ENCODE results near the gene PRKAG1. TPM values are rescaled to one million over a fixed set of nuclear protein-coding genes. Genes with fewer than 3 reads are reported as not detected.

PRKAG1 gene
- total RNA-seq, 2 donors from 2014 or later = 27.6 to 38.1 TPM

GRCh38 chr12:48997719-48998496 is 20.7 kb downstream of the PRKAG1 start:
- peaks cover 10% of the 10 kb centered on the region for H3K4me1 ChIP-seq (ENCODE audit: control insufficient read depth, insufficient read depth, low read length)
- H3K36me3 Mint-ChIP-seq (ENCODE audit: low read depth) = peaks cover 9% of the 10 kb centered on the region
- peaks cover 7% of the 10 kb centered on the region for H3K36me3 ChIP-seq (ENCODE audit: control insufficient read depth, insufficient read depth, low read length)
- H3K9ac ChIP-seq (ENCODE audit: extremely low read depth, low read length, poor library complexity, severe bottlenecking) = no peak overlapping the region
- no peak overlapping the region for H3K27ac ChIP-seq (ENCODE audit: low read depth, low read length)
- no peak overlapping the region for H3K27ac Mint-ChIP-seq
- peaks cover 15% of the 10 kb centered on the region for H3K4me1 Mint-ChIP-seq
- 2 to 5% methylated on average over 32 to 57 of the region's 57 CpGs for WGBS, 2 experiments (ENCODE audit: insufficient coverage in 1 of 2, insufficient read length in 1 of 2)
- H3K27me3 ChIP-seq (ENCODE audit: control insufficient read depth, insufficient read depth, low read length, poor library complexity, severe bottlenecking) = peaks cover 82% of the 10 kb centered on the region
- peak; percentile 90 for DNase-seq
- H3K9me3 ChIP-seq (ENCODE audit: control insufficient read depth, low read length) = no peaks in the 10 kb centered on the region
- peaks cover 81% of the 10 kb centered on the region for H3K27me3 Mint-ChIP-seq (ENCODE audit: insufficient read depth)
- H3K9me3 Mint-ChIP-seq = no peaks in the 10 kb centered on the region
- TF ChIP-seq, protein P1, sequence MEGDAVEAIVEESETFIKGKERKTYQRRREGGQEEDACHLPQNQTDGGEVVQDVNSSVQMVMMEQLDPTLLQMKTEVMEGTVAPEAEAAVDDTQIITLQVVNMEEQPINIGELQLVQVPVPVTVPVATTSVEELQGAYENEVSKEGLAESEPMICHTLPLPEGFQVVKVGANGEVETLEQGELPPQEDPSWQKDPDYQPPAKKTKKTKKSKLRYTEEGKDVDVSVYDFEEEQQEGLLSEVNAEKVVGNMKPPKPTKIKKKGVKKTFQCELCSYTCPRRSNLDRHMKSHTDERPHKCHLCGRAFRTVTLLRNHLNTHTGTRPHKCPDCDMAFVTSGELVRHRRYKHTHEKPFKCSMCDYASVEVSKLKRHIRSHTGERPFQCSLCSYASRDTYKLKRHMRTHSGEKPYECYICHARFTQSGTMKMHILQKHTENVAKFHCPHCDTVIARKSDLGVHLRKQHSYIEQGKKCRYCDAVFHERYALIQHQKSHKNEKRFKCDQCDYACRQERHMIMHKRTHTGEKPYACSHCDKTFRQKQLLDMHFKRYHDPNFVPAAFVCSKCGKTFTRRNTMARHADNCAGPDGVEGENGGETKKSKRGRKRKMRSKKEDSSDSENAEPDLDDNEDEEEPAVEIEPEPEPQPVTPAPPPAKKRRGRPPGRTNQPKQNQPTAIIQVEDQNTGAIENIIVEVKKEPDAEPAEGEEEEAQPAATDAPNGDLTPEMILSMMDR (conservative IDR thresholded peaks at IDR 0.05) = no peak
- H3K4me3 Mint-ChIP-seq = peak overlapping the region; percentile 49
- peak overlapping the region; percentile 73 for H3K4me3 ChIP-seq (ENCODE audit: low read length)

DNA sequence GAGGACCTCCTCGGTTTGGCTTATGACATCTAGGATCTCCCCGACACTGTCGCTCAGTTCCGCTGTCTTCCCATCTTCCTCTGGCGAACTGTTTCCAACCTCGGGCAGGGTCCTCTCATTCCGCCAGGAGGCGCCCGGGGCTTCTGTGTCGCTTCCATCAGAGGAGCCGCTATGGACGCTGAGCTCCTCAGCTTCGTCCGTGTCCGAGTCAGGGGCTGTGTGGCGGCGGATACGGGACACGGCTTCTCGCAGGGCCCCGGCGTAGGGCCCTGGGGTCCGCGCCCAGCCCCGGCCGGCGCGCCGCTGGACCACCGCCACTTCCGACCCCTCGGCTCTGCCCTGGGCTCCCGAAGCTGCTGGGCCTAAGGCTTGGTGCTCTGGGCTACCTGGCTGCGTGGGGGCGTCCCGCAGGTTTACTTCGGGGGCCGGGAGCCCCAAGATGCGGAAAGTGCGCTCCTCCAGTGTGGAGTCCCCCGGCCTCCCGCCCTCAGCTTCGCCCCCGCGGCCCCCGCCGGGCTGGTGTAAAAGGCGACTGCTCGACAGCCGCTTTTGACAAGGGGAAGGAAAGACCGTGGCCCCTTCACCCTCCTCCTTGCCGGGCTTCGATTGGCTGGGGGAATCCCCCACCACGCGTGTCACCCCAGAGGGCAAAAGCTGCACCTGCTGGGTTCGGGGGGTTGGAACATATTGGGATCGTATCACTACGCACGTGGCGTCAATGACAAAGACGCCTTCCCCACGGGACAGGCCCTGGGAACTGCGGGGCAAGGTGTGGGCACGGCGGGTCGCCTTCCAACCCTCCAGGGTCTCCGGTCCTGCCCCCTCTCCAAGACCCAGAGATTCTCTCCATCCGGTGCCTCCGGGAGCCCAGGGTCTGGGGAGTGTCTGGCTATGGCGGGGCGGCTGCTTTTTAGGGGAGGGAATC is 21.5 kb downstream of the PRKAG1 start:
- peak; percentile 97 for DNase-seq
- Histone ChIP-seq H3K9ac (ENCODE audit: extremely low read depth, low read length, poor library complexity, severe bottlenecking) (no peak overlapping the region), H3K36me3 (ENCODE audit: control insufficient read depth, insufficient read depth, low read length) (no peaks in the 10 kb centered on the region), H3K9me3 (ENCODE audit: control insufficient read depth, low read length) (no peaks in the 10 kb centered on the region), H3K27me3 (ENCODE audit: control insufficient read depth, insufficient read depth, low read length, poor library complexity, severe bottlenecking) (peaks cover 84% of the 10 kb centered on the region), H3K27ac (ENCODE audit: low read depth, low read length) (no peak overlapping the region), H3K4me3 (ENCODE audit: low read length) (peak overlapping the region; percentile 73), H3K4me1 (ENCODE audit: control insufficient read depth, insufficient read depth, low read length) (peaks cover 10% of the 10 kb centered on the region)
- H3K36me3 Mint-ChIP-seq (ENCODE audit: low read depth) = peaks cover 5% of the 10 kb centered on the region
- no peak overlapping the region for H3K27ac Mint-ChIP-seq
- H3K4me3 Mint-ChIP-seq = peak overlapping the region; percentile 49
- 6 to 8% methylated on average over 34 to 71 of the region's 71 CpGs for WGBS, 2 experiments (ENCODE audit: insufficient coverage in 1 of 2, insufficient read length in 1 of 2)
- TF ChIP-seq, protein P1 (conservative IDR thresholded peaks at IDR 0.05) = peak; percentile 85
- H3K4me1 Mint-ChIP-seq = peaks cover 15% of the 10 kb centered on the region
- peaks cover 84% of the 10 kb centered on the region for H3K27me3 Mint-ChIP-seq (ENCODE audit: insufficient read depth)
- H3K9me3 Mint-ChIP-seq = no peaks in the 10 kb centered on the region

DNA sequence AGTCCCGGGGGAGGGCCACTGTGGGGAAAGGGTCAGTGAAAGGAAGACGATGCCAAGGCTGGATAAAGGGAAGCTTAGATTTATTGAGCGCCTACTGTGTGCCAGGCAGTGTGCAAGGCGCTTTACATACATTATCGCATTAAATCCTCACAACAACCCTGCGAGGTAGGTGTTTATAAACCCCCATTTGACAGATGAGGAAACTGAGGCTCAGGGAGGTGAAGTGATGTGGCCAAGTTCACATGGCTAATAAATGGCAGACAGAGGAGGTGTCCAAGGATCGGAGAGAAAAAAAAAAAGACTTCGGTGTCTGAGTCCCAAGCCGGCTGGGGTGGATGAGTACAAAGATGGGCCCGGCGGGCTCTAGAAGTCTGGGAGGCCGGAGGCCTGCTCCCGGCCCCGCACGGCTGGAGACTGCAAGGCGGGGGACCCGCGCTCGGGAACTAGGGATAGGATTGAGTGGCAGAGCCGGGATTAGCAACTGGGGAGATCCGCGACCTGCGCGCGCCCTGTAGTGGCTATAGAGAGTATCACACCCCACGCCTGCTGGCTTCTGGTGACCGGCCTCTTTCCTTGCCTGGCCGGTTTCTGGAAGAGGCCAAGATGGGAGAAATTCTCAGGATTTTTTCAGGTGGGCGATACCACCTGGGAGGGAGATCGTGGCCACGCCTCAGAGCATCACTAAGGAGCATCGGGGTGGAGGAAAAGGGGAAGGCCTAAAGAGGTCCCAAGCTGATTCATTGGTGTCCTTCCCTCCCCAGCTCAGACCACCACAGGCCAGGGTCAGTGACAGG is 23.3 kb downstream of the PRKAG1 start:
- Mint-ChIP-seq H3K4me1 (peaks cover 19% of the 10 kb centered on the region), H3K27ac (no peak overlapping the region), H3K4me3 (no peak overlapping the region), H3K27me3 (ENCODE audit: insufficient read depth) (peaks cover 80% of the 10 kb centered on the region), H3K36me3 (ENCODE audit: low read depth) (no peaks in the 10 kb centered on the region), H3K9me3 (no peaks in the 10 kb centered on the region)
- Histone ChIP-seq H3K9ac (ENCODE audit: extremely low read depth, low read length, poor library complexity, severe bottlenecking) (no peak overlapping the region), H3K27me3 (ENCODE audit: control insufficient read depth, insufficient read depth, low read length, poor library complexity, severe bottlenecking) (peaks cover 71% of the 10 kb centered on the region), H3K9me3 (ENCODE audit: control insufficient read depth, low read length) (no peaks in the 10 kb centered on the region), H3K4me3 (ENCODE audit: low read length) (no peak overlapping the region), H3K36me3 (ENCODE audit: control insufficient read depth, insufficient read depth, low read length) (no peaks in the 10 kb centered on the region), H3K27ac (ENCODE audit: low read depth, low read length) (no peak overlapping the region), H3K4me1 (ENCODE audit: control insufficient read depth, insufficient read depth, low read length) (peaks cover 10% of the 10 kb centered on the region)
- DNase-seq = peak; percentile 99
- TF ChIP-seq, protein P1 (conservative IDR thresholded peaks at IDR 0.05) = peak; percentile 79
- WGBS, 2 experiments (ENCODE audit: insufficient coverage in 1 of 2, insufficient read length in 1 of 2) = 8 to 13% methylated on average over 17 to 32 of the region's 32 CpGs
